ENCODE results near the gene IQCB1.
"Not testable (repeated sequence)": the region's sequence is repeated elsewhere in the genome, so short reads cannot be mapped to it uniquely, and the experiment has no call there.

IQCB1 gene

DNA sequence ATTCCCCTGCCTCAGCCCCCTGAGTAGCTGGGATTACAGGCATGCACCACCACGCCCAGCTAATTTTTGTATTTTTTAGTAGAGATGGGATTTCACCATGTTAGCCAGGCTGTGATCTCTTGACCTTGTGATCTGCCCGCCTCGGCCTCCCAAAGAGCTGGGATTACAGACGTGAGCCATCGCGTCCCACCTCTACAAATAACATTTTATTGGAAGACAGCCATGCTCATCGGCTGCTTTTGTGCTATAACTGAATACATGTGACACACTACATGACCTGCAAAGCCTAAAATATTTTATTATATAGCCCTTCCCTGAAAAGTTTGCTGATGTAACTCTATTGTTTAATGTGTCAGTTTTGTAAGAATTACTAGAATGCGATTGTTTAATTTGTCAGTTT, 52.1 kb downstream of the IQCB1 start:
- not testable (repeated sequence) for H3K9ac ChIP-seq (ENCODE audit: low read depth, low read length); H3K4me1 ChIP-seq (ENCODE audit: insufficient read depth, low read length); H3K36me3 ChIP-seq (ENCODE audit: insufficient read depth, low read length); H3K9me3 ChIP-seq (ENCODE audit: control insufficient read depth, insufficient read depth, low read length)

DNA sequence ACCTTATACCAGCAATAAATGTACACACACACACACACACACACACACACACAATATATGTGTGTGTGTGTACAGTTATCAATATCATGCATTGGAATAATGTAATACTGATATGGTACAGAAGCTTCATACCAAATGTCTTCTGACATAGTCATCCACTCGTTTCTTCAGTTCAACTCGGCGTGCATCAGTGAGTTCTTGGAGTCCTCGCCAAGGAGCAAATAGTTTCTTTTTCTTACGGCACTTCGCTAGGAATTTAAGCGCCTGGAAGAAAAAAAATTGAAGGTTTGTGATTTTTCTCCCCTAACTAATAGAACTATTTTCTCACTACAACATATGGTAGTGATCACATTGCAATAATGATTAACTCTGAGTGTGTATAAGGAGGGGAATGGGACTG, 53.2 kb downstream of the IQCB1 start:
- H3K9me3 ChIP-seq (ENCODE audit: control insufficient read depth, insufficient read depth, low read length) = no peaks in the 10 kb centered on the region
- no peak overlapping the region for H3K9ac ChIP-seq (ENCODE audit: low read depth, low read length)
- H3K36me3 ChIP-seq (ENCODE audit: insufficient read depth, low read length) = peaks cover 9% of the 10 kb centered on the region
- H3K4me1 ChIP-seq (ENCODE audit: insufficient read depth, low read length) = no peaks in the 10 kb centered on the region

DNA sequence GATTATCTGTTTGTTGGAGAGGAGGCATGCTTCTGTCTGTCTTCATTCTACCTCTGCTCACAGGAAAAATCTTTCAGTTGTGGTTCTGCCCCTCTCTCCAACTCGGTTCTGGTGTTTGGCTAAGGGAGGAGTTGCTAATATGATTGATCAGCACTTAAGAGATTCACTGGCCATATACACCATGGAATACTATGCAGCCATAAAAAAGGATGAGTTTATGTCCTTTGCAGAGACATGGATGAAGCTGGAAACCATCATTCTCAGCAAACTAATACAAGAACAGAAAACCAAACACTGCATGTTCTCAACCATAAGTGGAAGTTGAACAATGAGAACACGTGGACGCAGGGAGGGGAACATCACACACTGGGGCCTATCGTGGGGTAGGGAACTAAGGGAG, 59.8 kb downstream of the IQCB1 start:
- not testable (repeated sequence) for H3K4me1 ChIP-seq (ENCODE audit: insufficient read depth, low read length); H3K9ac ChIP-seq (ENCODE audit: low read depth, low read length); H3K9me3 ChIP-seq (ENCODE audit: control insufficient read depth, insufficient read depth, low read length)
- H3K36me3 ChIP-seq (ENCODE audit: insufficient read depth, low read length) = peaks cover 11% of the 10 kb centered on the region; the same call in 1 of the 2 replicates

GRCh38 chr3:121769246-121769645, 65.6 kb downstream of the IQCB1 start:
- Histone ChIP-seq H3K9me3 (ENCODE audit: control insufficient read depth, insufficient read depth, low read length) (no peaks in the 10 kb centered on the region), H3K36me3 (ENCODE audit: insufficient read depth, low read length) (peaks cover 5% of the 10 kb centered on the region; the same call in 1 of the 2 replicates), H3K9ac (ENCODE audit: low read depth, low read length) (no peak overlapping the region), H3K4me1 (ENCODE audit: insufficient read depth, low read length) (no peaks in the 10 kb centered on the region)

- Histone ChIP-seq H3K4me1 (ENCODE audit: insufficient read depth, low read length) (no peaks in the 10 kb centered on the region), H3K9me3 (ENCODE audit: control insufficient read depth, insufficient read depth, low read length) (no peaks in the 10 kb centered on the region), H3K9ac (ENCODE audit: low read depth, low read length) (no peak overlapping the region), H3K36me3 (ENCODE audit: insufficient read depth, low read length) (peaks cover 5% of the 10 kb centered on the region; the same call in 1 of the 2 replicates)
Measured at GRCh38 chr3:121768452-121768851, 66.4 kb downstream of the IQCB1 start.

DNA sequence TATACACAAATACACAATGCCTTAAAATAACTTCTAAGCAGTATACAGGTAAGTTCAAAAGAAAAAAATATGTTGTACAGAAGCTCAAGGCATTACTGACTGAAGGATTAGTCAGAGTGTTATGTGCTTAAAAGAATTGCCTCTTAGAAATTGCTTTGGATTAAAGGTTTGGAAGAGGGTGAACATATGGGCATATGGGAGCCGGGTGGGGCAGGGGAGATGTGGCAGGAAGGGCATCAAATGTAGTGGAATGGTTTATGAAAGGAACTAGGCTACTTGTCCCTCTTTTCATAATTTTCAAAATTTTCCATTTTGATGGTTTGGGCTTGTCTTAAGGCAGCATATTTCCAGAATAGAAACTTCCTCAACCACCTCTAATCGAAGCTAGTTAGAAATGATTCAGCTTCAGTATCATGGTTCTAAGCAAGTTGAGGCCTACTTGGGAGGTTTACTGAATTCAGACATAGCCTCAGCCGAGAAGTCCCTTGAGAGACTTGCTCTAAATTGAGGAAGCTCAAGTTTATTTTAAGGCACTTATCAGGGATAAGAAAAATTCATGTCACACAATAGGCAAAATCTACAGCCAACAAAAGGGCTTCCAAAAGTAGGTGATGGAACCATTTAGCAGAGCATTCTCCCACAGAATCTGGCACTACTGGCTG, 75.2 kb downstream of the IQCB1 start:
- Histone ChIP-seq H3K4me1 (ENCODE audit: insufficient read depth, low read length) (no peaks in the 10 kb centered on the region), H3K9ac (ENCODE audit: low read depth, low read length) (no peak overlapping the region), H3K36me3 (ENCODE audit: insufficient read depth, low read length) (no peaks in the 10 kb centered on the region), H3K9me3 (ENCODE audit: control insufficient read depth, insufficient read depth, low read length) (no peaks in the 10 kb centered on the region)

DNA sequence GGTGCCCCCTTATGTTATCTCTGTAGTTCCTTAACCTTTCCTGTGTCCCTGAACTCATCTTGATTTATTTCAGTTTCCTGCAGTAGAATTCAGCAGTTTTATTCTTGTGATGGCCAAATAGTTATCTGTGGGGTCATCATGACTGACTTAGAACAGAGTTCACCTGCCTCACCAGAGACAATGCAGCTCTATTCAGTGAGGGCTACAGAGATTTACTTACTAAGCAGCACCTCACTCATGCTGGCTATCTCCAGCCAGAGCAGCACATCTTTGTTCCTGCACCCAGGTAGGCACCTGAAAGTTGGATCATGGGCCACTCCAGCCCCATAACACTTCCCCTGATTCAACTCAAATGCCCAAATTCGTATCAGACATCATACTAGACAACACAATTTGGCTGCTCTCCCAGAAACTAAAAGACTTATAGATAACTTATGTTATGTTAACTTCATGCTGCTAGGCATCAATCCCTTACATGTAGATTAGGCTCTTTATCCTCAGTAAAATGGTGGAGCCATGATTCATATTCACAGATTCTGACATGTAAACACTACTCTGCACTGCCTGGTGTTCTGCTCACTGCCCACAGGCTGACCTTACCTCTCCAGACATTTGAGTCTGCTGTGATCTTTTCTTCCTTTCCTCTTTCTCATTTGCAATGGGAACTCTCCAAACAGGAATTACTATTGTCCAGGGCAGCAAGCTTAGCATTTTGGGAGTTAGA, 76.0 kb downstream of the IQCB1 start:
- H3K9ac ChIP-seq (ENCODE audit: low read depth, low read length) = no peak overlapping the region
- no peaks in the 10 kb centered on the region for H3K4me1 ChIP-seq (ENCODE audit: insufficient read depth, low read length)
- H3K36me3 ChIP-seq (ENCODE audit: insufficient read depth, low read length) = no peaks in the 10 kb centered on the region
- H3K9me3 ChIP-seq (ENCODE audit: control insufficient read depth, insufficient read depth, low read length) = no peaks in the 10 kb centered on the region

DNA sequence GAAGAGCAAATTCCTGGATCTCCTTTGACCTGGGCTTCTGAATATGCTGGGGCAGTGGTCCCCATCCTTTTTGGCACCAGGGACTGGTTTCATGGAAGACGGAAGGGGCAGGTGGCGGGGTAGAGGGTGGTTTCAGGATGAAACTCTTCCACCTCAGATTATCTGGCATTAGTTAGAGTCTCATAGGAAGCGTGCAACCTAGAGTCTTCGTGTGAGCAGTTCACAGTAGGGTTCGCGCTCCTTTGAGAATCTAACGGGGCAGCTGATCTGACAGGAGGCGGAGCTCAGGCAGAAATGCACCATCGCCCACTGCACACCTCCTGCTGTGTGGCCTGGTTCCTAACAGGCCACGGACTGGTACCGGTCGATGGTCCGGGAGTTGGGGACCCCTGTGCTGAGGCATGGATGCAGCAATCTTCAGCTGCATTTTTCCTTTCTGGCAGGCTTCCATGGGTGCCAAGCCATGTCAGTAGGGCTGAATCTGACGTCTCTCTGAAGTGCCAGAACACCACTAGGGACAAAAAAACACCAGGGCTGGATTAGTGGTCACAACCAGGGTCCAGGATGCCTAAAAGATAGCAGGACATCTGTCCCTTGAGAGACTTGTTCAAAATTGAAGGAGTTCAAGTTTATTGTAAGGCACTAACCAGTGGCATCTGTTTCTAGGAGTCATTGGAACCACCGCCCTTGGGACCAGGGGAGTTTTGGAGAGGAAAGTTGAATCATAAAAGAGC, 76.9 kb downstream of the IQCB1 start:
- Histone ChIP-seq H3K36me3 (ENCODE audit: insufficient read depth, low read length) (no peaks in the 10 kb centered on the region), H3K9ac (ENCODE audit: low read depth, low read length) (no peak overlapping the region), H3K9me3 (ENCODE audit: control insufficient read depth, insufficient read depth, low read length) (no peaks in the 10 kb centered on the region), H3K4me1 (ENCODE audit: insufficient read depth, low read length) (no peaks in the 10 kb centered on the region)

GRCh38 chr3:121757087-121757811, 77.6 kb downstream of the IQCB1 start:
- Histone ChIP-seq H3K9me3 (ENCODE audit: control insufficient read depth, insufficient read depth, low read length) (no peaks in the 10 kb centered on the region), H3K4me1 (ENCODE audit: insufficient read depth, low read length) (no peaks in the 10 kb centered on the region), H3K9ac (ENCODE audit: low read depth, low read length) (no peak overlapping the region), H3K36me3 (ENCODE audit: insufficient read depth, low read length) (no peaks in the 10 kb centered on the region)

GRCh38 chr3:121752772-121753171, 82.1 kb downstream of the IQCB1 start:
- Histone ChIP-seq H3K9ac (ENCODE audit: low read depth, low read length) (no peak overlapping the region), H3K4me1 (ENCODE audit: insufficient read depth, low read length) (no peaks in the 10 kb centered on the region), H3K36me3 (ENCODE audit: insufficient read depth, low read length) (no peaks in the 10 kb centered on the region), H3K9me3 (ENCODE audit: control insufficient read depth, insufficient read depth, low read length) (no peaks in the 10 kb centered on the region)

- no peaks in the 10 kb centered on the region for H3K36me3 ChIP-seq (ENCODE audit: insufficient read depth, low read length)
- H3K9ac ChIP-seq (ENCODE audit: low read depth, low read length) = no peak overlapping the region
- H3K9me3 ChIP-seq (ENCODE audit: control insufficient read depth, insufficient read depth, low read length) = no peaks in the 10 kb centered on the region
- H3K4me1 ChIP-seq (ENCODE audit: insufficient read depth, low read length) = peaks cover 3% of the 10 kb centered on the region; the same call in 1 of the 2 replicates
Measured at GRCh38 chr3:121752261-121752660, 82.6 kb downstream of the IQCB1 start.

DNA sequence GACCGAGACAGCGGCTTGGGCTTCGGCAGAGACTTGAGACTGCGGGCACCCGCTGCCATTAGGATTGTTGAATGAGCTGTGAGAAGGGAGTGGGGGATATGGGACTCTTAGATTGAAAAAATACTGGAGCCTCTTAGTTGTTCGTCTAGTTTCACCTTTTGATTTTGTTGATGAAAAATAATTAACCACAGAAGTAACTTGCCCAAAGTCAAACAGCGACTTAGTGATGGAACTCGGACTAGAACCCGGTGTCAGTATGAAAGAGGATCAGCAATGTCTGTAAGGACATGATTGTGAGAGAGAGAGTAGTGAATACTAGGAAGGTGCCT, 84.8 kb downstream of the IQCB1 start:
- peak overlapping the region; percentile 94 for H3K9ac ChIP-seq (ENCODE audit: low read depth, low read length)
- H3K4me1 ChIP-seq (ENCODE audit: insufficient read depth, low read length) = peaks cover 3% of the 10 kb centered on the region; the same call in 1 of the 2 replicates
- no peaks in the 10 kb centered on the region for H3K36me3 ChIP-seq (ENCODE audit: insufficient read depth, low read length)
- no peaks in the 10 kb centered on the region for H3K9me3 ChIP-seq (ENCODE audit: control insufficient read depth, insufficient read depth, low read length)

- Histone ChIP-seq H3K9ac (ENCODE audit: low read depth, low read length) (peak within 1 kb of the TSS; percentile 94), H3K4me1 (ENCODE audit: insufficient read depth, low read length) (peaks cover 3% of the 10 kb centered on the region; the same call in 1 of the 2 replicates), H3K36me3 (ENCODE audit: insufficient read depth, low read length) (no peaks in the 10 kb centered on the region), H3K9me3 (ENCODE audit: control insufficient read depth, insufficient read depth, low read length) (no peaks in the 10 kb centered on the region)
Measured at GRCh38 chr3:121749276-121750086, 85.4 kb downstream of the IQCB1 start, which contains the start of gene GOLGB1. Gene GOLGB1, minus strand, starts transcription at chr3:121749741. Its CDS starts 18,770 bp downstream, at chr3:121730971.

Data from ES-I3 (cell line).